Stimulated activated CD8-positive, alpha-beta memory T cell treated with anti-CD3 and anti-CD28 coated beads, Interleukin-4, amount 100 ng/mL, for 24 hours (primary cell): ENCODE measurements around the gene S100P.
"Not testable (repeated sequence)": the region's sequence is repeated elsewhere in the genome, so short reads cannot be mapped to it uniquely, and the experiment has no call there.

ENCODE experiments used
- DNase-seq: peaks from one replicate; pipeline ENCODE4 v3.0.0-alpha.2; 2020; ENCODE audit warnings: low read depth

Gene S100P

DNA sequence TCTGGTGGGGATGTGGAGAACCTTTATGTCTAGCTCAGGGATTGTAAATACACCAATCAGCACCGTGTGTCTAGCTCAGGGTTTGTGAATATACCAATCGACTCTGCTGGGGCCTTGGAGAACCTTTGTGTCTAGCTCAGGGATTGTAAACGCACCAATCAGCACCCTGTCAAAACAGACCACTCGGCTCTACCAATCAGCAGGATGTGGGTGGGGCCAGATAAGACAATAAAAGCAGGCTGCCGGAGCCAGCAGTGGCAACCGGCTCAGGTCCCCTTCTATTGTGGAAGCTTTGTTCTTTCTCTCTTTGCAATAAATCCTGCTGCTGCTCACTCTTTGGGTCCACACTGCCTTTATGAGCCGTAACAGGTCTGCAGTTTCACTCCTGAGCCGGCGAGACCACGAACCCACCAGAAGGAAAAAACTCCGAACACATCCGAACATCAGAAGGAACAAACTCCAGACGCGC is 20.5 kb upstream of the S100P start:
- not testable (repeated sequence) for DNase-seq

DNA sequence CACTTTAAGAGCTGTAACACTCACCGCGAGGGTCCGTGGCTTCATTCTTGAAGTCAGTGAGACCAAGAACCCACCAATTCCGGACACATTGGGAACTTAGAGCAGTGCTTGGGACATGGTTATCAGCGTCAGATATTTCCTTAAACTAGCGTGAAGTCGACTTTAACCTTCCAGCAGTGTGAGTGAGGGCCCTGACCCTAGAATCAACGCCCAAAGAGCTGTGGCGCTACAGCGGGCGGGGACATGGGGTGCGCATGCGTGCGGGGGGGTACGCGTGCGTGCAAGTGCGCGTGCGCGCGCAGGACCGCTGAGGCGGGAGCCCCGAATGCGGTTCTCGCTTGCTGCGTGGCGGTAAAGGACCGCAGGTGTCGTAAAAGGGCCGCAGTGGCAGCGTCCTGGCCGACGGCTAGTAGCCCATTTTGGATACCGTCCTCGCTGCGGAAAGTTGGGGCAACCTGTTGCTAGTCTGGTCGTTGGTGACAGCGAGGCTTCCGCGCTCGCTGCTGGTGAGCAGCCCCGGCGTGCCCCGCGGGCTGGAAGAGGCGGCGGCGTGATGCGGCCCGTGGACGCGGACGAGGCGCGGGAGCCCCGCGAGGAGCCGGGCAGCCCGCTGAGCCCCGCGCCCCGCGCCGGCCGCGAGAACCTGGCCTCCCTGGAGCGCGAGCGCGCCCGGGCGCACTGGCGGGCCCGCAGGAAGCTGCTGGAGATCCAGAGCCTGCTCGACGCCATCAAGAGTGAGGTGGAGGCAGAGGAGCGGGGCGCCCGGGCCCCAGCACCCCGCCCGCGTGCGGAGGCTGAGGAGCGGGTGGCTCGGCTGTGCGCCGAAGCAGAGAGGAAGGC is 19.8 kb upstream of the S100P start:
- DNase-seq: peak; percentile 88

DNA sequence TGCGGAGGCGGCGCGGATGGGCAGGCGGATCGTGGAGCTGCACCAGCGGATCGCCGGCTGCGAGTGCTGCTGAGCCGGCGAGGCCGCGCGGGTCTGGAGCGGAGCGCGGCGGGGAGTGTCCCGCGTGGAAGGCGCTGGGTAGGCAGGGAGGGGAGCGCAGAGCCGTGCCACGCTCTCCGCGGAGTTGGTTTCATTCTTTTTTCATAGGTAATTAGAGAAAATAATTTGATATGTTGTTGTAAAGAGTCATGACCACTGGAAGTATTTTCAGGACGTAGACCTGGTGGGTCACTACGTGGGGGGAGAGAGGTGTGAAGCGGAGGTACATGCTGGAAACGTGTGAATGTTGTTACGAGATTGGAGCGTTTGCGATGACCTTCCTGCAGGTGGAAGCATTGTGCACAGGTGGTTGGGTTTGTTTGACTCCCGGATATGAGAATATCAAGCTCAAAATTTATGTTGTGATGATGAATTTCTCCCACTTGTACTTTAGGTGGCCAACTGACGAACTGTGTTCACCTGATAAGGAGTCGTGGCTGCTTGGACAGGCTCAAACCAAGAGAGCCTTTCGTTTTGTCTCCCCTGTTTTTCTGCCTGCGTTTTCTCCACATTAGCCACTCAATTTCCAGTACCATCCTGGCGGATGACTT is 19.1 kb upstream of the S100P start:
- peak; percentile 31 for DNase-seq

DNA sequence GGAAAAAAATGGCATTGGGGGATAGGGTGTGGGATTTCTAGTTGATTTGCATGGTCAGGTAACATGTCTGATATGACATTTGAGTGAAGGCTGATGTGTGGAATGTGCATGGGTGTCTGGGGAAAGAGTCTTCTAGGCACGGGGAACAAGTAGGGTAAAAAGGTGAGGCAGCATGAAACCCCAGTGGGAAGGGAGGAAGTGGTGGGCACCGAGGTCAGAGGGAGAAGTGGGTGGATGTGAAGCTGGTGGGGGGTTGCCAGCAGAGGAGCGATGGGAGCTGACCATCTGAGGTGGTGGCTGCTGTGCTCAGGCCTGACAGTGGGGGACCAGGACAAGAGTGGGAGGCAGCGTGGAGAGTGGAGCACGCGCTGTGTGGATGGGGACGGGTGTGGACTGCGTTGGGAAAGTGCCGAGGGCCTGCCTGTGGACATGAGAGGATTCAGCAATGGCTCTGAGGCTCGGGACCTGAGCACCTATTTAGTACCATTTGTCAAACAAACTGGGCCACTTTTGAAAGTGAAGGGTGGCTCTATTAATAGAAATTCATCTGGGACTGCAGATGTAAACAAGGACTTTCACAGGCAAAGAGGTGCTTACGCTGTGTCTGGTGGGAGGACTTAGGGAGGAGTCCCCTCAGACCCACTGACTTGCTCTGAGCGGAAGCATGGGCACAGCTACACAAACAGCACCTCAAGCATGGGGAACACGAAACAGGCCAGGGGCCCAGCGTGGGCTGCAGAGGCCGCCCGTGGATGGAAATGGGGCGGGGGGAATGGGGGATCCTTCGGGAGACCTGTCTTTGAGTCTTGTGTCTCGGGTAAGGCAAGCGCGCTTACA is 16.7 kb upstream of the S100P start:
- DNase-seq: no peak

DNA sequence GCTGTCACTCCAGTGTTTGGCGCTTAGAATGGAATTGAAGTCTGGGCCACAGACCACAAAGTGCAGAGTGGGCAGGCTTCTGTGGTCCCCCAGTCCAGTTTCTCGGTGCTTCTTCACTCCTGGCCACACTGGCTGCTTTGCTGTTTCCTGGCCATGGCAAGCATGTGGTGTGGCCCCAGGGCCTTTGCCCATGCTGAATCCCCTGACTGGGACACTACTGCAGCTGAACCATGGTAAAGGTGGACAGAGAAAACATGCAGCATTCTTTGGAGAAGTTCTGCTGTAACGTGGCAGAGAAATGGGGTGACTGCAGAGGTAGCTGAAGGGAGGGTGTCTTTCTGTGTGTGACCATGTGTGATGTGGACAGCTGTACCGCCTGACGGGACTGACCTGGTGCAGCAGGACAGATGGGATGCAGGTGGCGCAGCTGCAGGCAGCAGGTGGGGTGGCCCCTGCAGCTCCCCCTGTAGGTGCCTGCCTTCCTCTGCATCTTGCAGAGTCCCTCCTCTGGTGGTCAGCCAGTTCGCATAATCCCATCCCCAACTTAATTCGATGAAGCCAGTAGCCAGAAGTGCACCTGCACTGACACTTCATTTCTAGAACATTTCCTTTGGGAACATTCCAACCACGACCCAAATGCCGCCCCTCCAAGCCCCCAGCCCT is 13.2 kb upstream of the S100P start:
- DNase-seq: no peak

DNA sequence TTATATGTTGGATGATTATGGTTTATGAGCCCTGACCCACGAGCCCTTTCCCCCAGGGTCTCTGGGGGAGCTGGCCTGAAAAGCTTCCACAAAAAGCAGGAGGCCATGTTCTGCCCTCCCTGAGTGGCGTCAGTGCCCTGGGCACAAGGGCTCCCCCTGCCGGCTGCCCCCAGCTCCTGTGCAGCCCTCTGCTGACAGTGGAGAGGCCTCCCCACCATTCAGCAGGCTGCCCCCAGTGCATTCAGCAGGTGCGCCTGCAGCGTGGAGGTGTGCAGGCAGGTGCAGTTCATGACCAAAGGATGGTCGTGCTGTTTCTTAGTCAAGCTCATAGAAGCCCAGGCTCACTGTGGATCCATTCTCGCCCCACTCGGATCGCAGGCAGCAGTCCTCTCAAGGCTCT is 12.5 kb upstream of the S100P start:
- no peak for DNase-seq

DNA sequence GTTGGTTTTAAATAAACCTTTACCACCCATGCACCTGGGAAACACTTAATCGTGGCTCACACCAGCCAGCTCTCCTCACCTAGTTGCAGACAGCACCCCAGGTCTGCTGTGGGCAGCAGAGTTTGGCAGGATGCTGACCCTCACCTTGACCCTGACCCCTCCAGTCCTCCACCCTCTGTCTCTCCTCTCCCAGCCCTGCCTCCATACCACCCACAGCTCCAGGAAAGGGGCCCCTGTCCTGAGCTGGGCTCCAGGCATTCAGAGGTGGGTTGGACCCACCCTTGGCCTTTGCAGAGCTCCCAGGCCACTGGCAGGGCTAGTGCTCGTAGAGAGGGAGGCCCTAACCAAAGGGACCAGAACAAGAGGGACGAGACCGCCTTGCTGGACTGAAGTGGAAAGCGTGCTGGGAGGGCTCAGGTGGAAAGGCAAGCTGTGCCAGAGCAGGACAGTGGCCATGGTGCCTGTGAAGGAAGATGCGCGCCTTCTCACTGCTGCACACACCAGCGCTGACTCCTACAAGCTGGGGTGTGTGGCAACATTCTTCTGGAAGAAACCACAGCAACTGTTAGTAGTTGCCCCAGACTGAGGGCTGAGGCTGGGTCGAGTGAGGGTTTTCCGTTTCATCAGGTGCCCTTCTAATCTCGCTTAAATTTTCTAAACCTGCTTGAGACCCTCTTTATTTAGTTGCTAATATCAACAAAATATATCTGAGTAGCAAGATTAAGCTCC is 10.7 kb upstream of the S100P start:
- DNase-seq: no peak

DNA sequence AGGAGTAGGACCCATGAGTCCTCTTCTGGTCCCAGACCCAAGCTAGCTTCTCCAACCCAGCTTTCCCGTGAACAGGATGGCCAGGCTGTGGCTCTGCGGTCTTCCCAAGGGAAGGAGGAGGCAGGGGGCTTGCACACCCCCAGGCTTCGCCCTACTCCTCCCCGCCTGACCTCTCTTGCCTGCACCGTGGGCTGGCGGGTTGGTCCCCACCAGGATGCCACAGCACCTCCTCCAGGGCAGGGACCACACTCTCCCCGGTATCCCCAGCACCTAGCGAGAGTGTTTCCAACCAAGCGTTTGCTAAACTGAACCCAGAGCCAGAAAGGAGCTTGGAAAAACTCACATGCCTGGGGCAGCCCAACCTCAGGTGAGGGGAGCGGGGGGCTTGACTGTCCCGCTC is 9.0 kb upstream of the S100P start:
- no peak for DNase-seq

GRCh38 chr4:6686104-6686787 is 7.4 kb upstream of the S100P start:
- no peak for DNase-seq

GRCh38 chr4:6687947-6688878 is 5.5 kb upstream of the S100P start:
- no peak for DNase-seq

DNA sequence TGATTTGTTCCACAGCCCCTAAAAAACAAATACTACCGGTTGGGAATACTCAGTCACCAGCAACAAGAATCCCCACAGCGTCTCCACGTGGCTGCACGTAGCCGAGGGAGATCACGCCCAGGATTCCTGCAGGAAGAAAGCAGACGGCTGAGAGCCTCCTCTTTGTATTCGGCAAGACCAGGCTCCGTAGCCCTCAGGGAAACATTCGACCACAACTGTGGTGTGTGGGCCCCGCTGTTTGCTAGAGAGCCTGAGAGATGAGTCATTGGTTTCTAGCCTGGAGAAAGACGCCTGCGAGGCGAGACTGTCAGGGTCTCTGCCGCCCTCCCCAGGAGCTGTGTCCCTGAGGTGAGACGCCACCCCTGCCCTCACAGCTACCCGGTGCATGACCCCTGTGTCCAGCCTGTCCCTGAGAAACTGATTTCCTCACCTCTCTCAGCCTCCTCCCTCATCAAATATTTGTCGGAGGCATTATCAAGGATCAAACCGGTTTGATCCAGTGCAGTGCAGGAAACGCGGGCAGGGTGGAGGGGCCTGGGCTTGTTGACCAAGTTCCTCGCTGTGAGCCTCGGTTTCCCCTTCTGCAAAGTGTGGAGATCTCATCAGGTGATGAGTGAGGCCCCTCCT is 4.7 kb upstream of the S100P start:
- DNase-seq: peak; percentile 71

- DNase-seq: no peak
Measured at GRCh38 chr4:6689506-6689960, 4.1 kb upstream of the S100P start.

GRCh38 chr4:6692379-6692778 is 1.3 kb upstream of the S100P start:
- no peak for DNase-seq

DNA sequence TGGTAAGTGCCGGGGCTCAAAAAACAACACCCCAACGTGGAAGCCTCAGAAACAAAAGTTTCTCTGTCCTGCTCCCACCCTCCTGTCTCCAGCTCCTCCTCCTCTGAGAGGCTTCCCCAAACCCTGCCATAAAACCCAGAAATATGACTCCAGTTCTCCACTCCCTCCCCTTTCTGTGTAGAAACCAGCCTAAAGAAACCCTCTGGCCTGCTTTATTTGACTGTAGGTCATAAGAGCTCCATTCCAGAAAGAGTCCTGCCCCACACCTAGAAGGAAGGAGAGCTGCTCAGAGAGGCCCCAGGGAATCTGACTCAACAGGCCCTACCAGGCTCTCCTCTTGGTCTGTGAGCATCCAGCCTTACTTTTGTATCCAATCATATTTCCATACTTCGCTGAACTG is 872 bp upstream of the S100P start:
- DNase-seq: no peak

DNA sequence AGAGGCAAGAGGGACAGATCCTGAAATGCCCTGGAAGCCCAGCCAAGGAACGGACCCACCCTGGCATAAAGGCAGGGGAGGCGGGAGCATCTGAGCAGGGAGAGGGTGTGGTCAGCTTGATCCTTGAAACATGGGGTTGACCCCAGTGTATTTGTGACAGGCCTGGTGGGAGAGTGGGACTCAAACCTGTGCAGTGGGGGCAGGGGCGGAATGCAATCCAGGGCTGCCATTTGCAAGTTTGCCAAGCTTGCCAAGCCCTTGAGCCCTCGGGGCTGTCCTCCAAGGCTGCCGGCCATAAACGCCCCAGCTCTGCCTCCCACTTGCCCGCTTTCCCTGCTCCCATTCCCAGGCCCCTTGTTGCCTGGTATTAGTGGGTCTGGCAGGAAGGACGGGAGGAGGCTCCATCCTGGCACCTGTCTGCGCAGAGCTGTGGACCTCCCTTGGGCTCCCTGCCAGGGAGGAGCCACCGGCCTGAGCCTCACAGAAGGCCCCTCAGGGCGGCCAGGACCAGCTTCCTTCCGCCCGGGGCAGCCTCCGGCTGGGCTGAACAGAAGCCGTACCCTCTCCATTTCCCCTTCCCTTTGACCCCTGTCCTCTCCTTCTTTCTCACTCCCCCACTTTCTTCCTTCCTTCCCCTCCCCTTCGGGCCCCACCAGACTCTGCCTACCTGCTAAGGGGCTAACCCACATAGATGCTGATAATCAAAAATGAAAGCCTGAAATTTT is 661 bp downstream of the S100P start:
- no peak for DNase-seq

GRCh38 chr4:6695660-6696610 is 2.3 kb downstream of the S100P start:
- no peak for DNase-seq

DNA sequence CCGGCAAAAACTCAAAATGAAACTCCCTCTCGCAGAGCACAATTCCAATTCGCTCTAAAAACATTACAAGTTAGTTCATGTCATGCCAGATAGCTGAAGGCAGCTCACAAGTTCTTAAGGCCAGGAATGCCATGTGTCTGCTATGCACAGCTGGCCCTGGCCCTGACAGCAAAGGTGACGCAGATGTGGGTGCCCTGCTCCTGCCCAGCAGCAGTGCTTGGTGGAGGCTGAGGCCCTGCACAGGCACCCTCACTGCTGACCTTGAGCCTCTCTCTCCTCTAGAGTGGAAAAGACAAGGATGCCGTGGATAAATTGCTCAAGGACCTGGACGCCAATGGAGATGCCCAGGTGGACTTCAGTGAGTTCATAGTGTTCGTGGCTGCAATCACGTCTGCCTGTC is 2.9 kb downstream of the S100P start:
- no peak for DNase-seq
